Endothelial cell of umbilical vein (primary cell): Measurements from ENCODE around the gene GOLGA1. TPM values are rescaled to one million over a fixed set of nuclear protein-coding genes. Genes with fewer than 3 reads are reported as not detected.
A peak's percentile ranks its signal among the peaks of the same experiment; 100 is the strongest.

ENCODE experiments used
- BruUV-seq: library from RNA; stranded (reverse); fragments of 400-500 nt; replicated peaks from 2 replicates; lab custom pipeline; 2021; lab: Mats Ljungman, UMichigan
- CTCF ChIA-PET: fragments of 300-600, 350-600 bp; sonication (Branson Sonifier 250); formaldehyde crosslinking; loops from one replicate; lab custom pipeline; 2021; ENCODE audit warnings: antibody characterized with exemption, inconsistent platforms; lab: Charles Lee
- POLR2A ChIA-PET: fragments of 300-600, 350-600 bp; sonication (Branson Sonifier 250); formaldehyde crosslinking; loops from one replicate; lab custom pipeline; 2021; ENCODE audit warnings: antibody characterized with exemption, inconsistent platforms; lab: Charles Lee
- DNase-seq: peaks from one replicate; pipeline ENCODE4 v3.0.0-alpha.2; 2011; ENCODE audit warnings: low read depth, low spot score
- FAIRE-seq: peaks from 2 replicates; lab custom pipeline; 2011; peaks lifted over from hg19 to GRCh38; lab: Jason Lieb, UNC
- H2AFZ ChIP-seq: 2 replicates; pipeline ENCODE4 v1.6.0; 2012; ENCODE audit warnings: low read depth, low read length, control low read depth, inconsistent platforms
- H3K27ac ChIP-seq: 2 replicates; pipeline ENCODE4 v1.5.1; 2011; ENCODE audit warnings: low read depth, mild to moderate bottlenecking, control low read depth, low read length, moderate library complexity; ENCODE audit not compliant: insufficient read depth
- H3K27me3 ChIP-seq, 2 experiments: 2 replicates each; pipeline versions ENCODE4 v1.6.0 to v1.6.1; 2011; ENCODE audit warnings: low read length in 2 of 2, mixed read lengths in 1 of 2; ENCODE audit not compliant: control insufficient read depth in 2 of 2, insufficient read depth in 2 of 2
- H3K36me3 ChIP-seq, 2 experiments: 2 replicates in 1 of 2; 3 replicates in 1 of 2; pipeline ENCODE4 v1.5.1; 2011; ENCODE audit warnings: low read length in 2 of 2, mild to moderate bottlenecking in 1 of 2, moderate library complexity in 1 of 2; ENCODE audit not compliant: control insufficient read depth in 2 of 2, insufficient read depth in 2 of 2; ENCODE audit errors: extremely low read depth in 1 of 2
- H3K4me1 ChIP-seq: 3 replicates; pipeline ENCODE4 v1.5.1; 2011; ENCODE audit warnings: mild to moderate bottlenecking, low read length; ENCODE audit not compliant: control insufficient read depth, insufficient read depth; ENCODE audit errors: extremely low read depth
- H3K4me2 ChIP-seq: 2 replicates; pipeline ENCODE4 v1.6.1; 2011; ENCODE audit warnings: low read length, control low read depth, mixed read lengths; ENCODE audit not compliant: insufficient read depth
- H3K4me3 ChIP-seq, 3 experiments: fragments of 200-600 bp in 1 of 3; sonication (generic), shearing (Covaris generic) in 1 of 3; replicated peaks in 1 of 3; 2 replicates each; pipeline ENCODE4 v1.5.1; 2011 to 2016; ENCODE audit warnings: control low read depth in 3 of 3, low read length in 3 of 3, mild to moderate bottlenecking in 2 of 3, inconsistent platforms in 1 of 3, low read depth in 1 of 3, moderate library complexity in 1 of 3; ENCODE audit not compliant: insufficient read depth in 1 of 3
- H3K79me2 ChIP-seq: 2 replicates; pipeline ENCODE4 v1.6.0; 2012; ENCODE audit warnings: low read length, inconsistent platforms; ENCODE audit not compliant: control insufficient read depth, insufficient read depth
- H3K9ac ChIP-seq: replicated peaks from 2 replicates; pipeline ENCODE3; 2011; ENCODE audit warnings: low read length, control low read depth; ENCODE audit not compliant: insufficient read depth; ENCODE audit errors: extremely low read depth
- H3K9me1 ChIP-seq: replicated peaks from 3 replicates; pipeline ENCODE4 v1.6.0; 2011; ENCODE audit warnings: mild to moderate bottlenecking, low read length; ENCODE audit not compliant: control insufficient read depth, insufficient read depth; ENCODE audit errors: extremely low read depth
- H3K9me3 ChIP-seq: replicated peaks from 2 replicates; pipeline ENCODE4 v1.5.1; 2012; ENCODE audit warnings: low read length, inconsistent platforms; ENCODE audit not compliant: control insufficient read depth, insufficient read depth
- H4K20me1 ChIP-seq: replicated peaks from 2 replicates; pipeline ENCODE3; 2011; ENCODE audit warnings: mild to moderate bottlenecking, low read length; ENCODE audit not compliant: control insufficient read depth, insufficient read depth; ENCODE audit errors: extremely low read depth
- CTCF ChIP-seq, 2 donors: IDR thresholded peaks; 1 replicate in 1 of 2; 2 replicates in 1 of 2; pipeline ENCODE4 v1.5.1; 2011; ENCODE audit warnings: low read length in 2 of 2, mild to moderate bottlenecking in 2 of 2, moderate library complexity in 2 of 2, control low read depth in 1 of 2, inconsistent platforms in 1 of 2, low read depth in 1 of 2; ENCODE audit not compliant: insufficient read depth in 1 of 2; ENCODE audit errors: extremely low read depth in 1 of 2
- EZH2 ChIP-seq: IDR thresholded peaks from 2 replicates; pipeline ENCODE4 v1.6.1; 2012; ENCODE audit warnings: borderline replicate concordance, low read depth, mild to moderate bottlenecking, moderate library complexity, low read length, inconsistent platforms; ENCODE audit not compliant: severe bottlenecking
- FOS ChIP-seq: IDR thresholded peaks from 2 replicates; pipeline ENCODE4 v1.6.1; 2011; ENCODE audit warnings: mild to moderate bottlenecking, low read length, moderate library complexity, borderline replicate concordance; ENCODE audit not compliant: insufficient read depth
- GATA2 ChIP-seq: IDR thresholded peaks from 2 replicates; pipeline ENCODE4 v1.7.0; 2011; ENCODE audit warnings: low read depth, mild to moderate bottlenecking, moderate library complexity, mixed read lengths, low read length; ENCODE audit not compliant: insufficient read length, insufficient read depth
- JUN ChIP-seq: IDR thresholded peaks from 2 replicates; pipeline ENCODE4 v1.6.1; 2011; ENCODE audit warnings: borderline replicate concordance, low read depth; ENCODE audit not compliant: insufficient read length, insufficient read depth
- MAX ChIP-seq: IDR thresholded peaks from 2 replicates; pipeline ENCODE4 v1.6.1; 2011; ENCODE audit not compliant: insufficient read depth, insufficient read length
- MYC ChIP-seq: IDR thresholded peaks from one replicate; pipeline ENCODE4 v1.6.1; 2011; ENCODE audit warnings: mild to moderate bottlenecking, low read depth, low read length
- POLR2A ChIP-seq: IDR thresholded peaks from 2 replicates; pipeline ENCODE4 v1.6.1; 2012; ENCODE audit warnings: low read depth, mild to moderate bottlenecking, control low read depth, low read length
- POLR2AphosphoS5 ChIP-seq: IDR thresholded peaks from 2 replicates; pipeline ENCODE4 v1.6.1; 2012; ENCODE audit warnings: low read depth, mild to moderate bottlenecking, control low read depth, low read length, moderate library complexity; ENCODE audit not compliant: insufficient read depth
- dilution Hi-C: fragments of 300-500 bp; cut with MboI; formaldehyde crosslinking; loops from one replicate; pipeline ENCODE4 v1.15.0; 2019; ENCODE audit warnings: low sequenced_read_pairs; ENCODE audit not compliant: extremely low pct_ligation_motif_present
- intact Hi-C: fragments of 100-400 bp; cut with micrococcal nuclease; formaldehyde crosslinking; loops from one replicate; pipeline ENCODE4 v1.10.0; 2022
- polyA plus RNA-seq, 4 experiments: library from polyadenylated mRNA; depleted of rRNA in 3 of 4; stranded (reverse) in 3 of 4; unstranded in 1 of 4; fragments of >200 nt; gene quantifications; 2 replicates each; pipeline versions ENCODE4 v1.2.1 to v1.2.3, GENCODE V29; 2011 to 2012; ENCODE audit warnings: missing spikeins in 1 of 4
- total RNA-seq: library from RNA; stranded (reverse); gene quantifications from 2 replicates; pipeline ENCODE4 v1.2.3, GENCODE V29; 2021

The GOLGA1 gene
- total and polyA plus RNA-seq, 2 donors (not counting 3 experiments of a cell fraction or from before 2014, with no cell fraction given) = 13.1 to 19.9 TPM

GRCh38 chr9:124869466-124869985 is 71.4 kb downstream of the GOLGA1 start:
- dilution Hi-C loops = no loop called here
- CTCF ChIA-PET = interaction anchor here (4.1 kb wide), 1 partner anchor 17 kb away, joined by 15 read pairs; the partner anchor contains the start of gene WDR38
- peak; percentile 27 for DNase-seq

More at GRCh38 chr9:124869466-124869985, 71.4 kb downstream of the GOLGA1 start:
- Histone ChIP-seq H3K27ac (peak overlapping the region; percentile 75), H3K4me3 (peak overlapping the region; percentile 31 to 97 (median 79)), H2AFZ (no peak overlapping the region), H3K9me3 (no peaks in the 10 kb centered on the region), H3K79me2 (peaks cover 65% of the 10 kb centered on the region), H3K36me3 (peaks cover 8 to 9% of the 10 kb centered on the region in 2 experiments), H3K27me3 (no peaks in the 10 kb centered on the region), H3K4me2 (peak overlapping the region; percentile 96), H3K4me1 (peaks cover 34% of the 10 kb centered on the region), H3K9me1 (no peaks in the 10 kb centered on the region), H3K9ac (peak overlapping the region; percentile 91), H4K20me1 (peaks cover 7% of the 10 kb centered on the region)
- POLR2A ChIA-PET = no interaction called here
- intact Hi-C loops = loop anchor here (1.0 kb wide), 2 partner anchors 72 to 505 kb away; partner anchors contain the start of gene GOLGA1
- TF ChIP-seq GATA2 (no peak), CTCF (IDR thresholded peaks at IDR 0.05; ENCODE audit: extremely low read depth in 1 of 2, insufficient read depth in 1 of 2, low read depth in 1 of 2, low read length in 2 of 2) (no peak), FOS (no peak), MAX (no peak), POLR2AphosphoS5 (no peak), EZH2 (no peak), POLR2A (no peak), MYC (no peak), JUN (no peak)
- TSS peak; percentile 33 for BruUV-seq
- FAIRE-seq = no peak
